SK-N-MC (cell line): Measurements from ENCODE around the gene ITGAE.

ENCODE experiments used
- DNase-seq: peaks from one replicate; pipeline ENCODE4 v3.0.0-alpha.2; 2011; ENCODE audit warnings: low read depth, low spot score
- H3K27ac ChIP-seq: fragments of 200-600 bp; sonication (generic); 2 replicates; pipeline ENCODE4 v1.5.1; 2016; ENCODE audit warnings: mixed run types
- H3K36me3 ChIP-seq: fragments of 200-600 bp; sonication (generic); 2 replicates; pipeline ENCODE4 v1.6.1; 2017; ENCODE audit warnings: antibody characterized with exemption, low read length, mixed read lengths; ENCODE audit not compliant: insufficient read depth
- H3K4me3 ChIP-seq: fragments of 200-600 bp; sonication (generic); 2 replicates; pipeline ENCODE4 v1.5.1; 2016
- H3K9ac ChIP-seq: fragments of 200-600 bp; sonication (generic); 2 replicates; pipeline ENCODE4 v1.8.0; 2017; ENCODE audit warnings: mixed run types, mixed read lengths; ENCODE audit not compliant: insufficient read length
- H3K9me3 ChIP-seq: fragments of 200-600 bp; sonication (generic); 2 replicates; pipeline ENCODE4 v1.6.1; 2017; ENCODE audit warnings: low read depth, mild to moderate bottlenecking, antibody characterized with exemption, low read length, moderate library complexity, mixed read lengths
- EZH2 ChIP-seq: fragments of 200-600 bp; sonication (generic); IDR thresholded peaks from one replicate; pipeline ENCODE4 v1.6.1; 2017; ENCODE audit warnings: antibody characterized with exemption
- FOXP2 ChIP-seq: optimal IDR thresholded peaks from 2 replicates; pipeline ENCODE3; 2011; ENCODE audit warnings: mild to moderate bottlenecking, moderate library complexity; ENCODE audit not compliant: insufficient read depth; ENCODE audit errors: extremely low read length, control extremely low read depth
- POLR2AphosphoS5 ChIP-seq: IDR thresholded peaks from 2 replicates; pipeline ENCODE4 v1.6.1; 2012; ENCODE audit warnings: mild to moderate bottlenecking, low read depth, low read length, borderline replicate concordance

The ITGAE gene

DNA sequence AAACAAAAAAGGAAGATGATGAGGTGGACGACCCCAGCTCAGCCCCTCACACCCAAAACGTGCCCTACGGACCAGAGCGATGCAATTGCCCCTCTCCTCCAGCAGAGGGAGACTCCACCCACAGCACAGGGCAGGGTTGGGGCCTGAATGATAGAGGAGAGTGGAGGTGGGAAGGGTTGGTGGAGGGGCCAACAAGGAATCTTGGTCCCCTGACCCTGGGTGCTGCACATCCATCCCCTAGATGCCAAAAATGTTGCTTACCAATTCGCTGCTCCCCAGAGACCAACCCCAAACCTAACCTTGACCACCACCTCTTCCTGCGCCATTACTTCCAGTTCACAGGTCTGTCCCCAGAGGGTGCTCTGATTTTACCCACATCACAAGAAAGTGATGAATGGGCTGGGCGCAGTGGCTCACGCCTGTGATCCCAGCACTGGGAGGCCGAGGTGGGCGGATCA is 117.9 kb downstream of the ITGAE start:
- Histone ChIP-seq H3K27ac (no peak overlapping the region), H3K36me3 (no peaks in the 10 kb centered on the region), H3K9me3 (no peaks in the 10 kb centered on the region), H3K9ac (no peak overlapping the region), H3K4me3 (no peak overlapping the region)
- no peak for TF ChIP-seq FOXP2
- TF ChIP-seq EZH2: no peak
- TF ChIP-seq POLR2AphosphoS5: no peak
- DNase-seq: no peak

DNA sequence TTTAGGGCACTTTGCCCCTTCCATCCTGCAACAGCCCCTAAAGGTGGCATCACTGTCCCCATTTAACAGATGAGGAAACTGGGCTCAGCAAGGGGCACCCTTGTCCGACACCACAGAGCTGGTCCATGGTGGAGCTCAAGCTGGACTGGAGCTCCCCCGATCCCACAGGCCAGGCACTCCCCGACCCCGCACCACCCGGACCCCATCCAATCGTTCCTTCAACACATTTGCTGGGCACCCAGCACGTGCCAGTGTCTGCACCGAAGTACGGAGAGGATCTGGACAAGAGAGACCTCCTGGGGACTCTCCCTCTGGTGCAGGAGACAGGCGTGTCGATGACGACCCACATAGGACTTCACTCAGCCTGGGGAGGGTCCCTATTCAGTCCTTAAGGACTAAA is 119.0 kb downstream of the ITGAE start:
- TF ChIP-seq EZH2 (no peak), POLR2AphosphoS5 (no peak), FOXP2 (no peak)
- no peaks in the 10 kb centered on the region for H3K36me3 ChIP-seq
- no peak for DNase-seq
- H3K9me3 ChIP-seq: no peaks in the 10 kb centered on the region
- no peak overlapping the region for H3K27ac ChIP-seq
- no peak overlapping the region for H3K4me3 ChIP-seq
- H3K9ac ChIP-seq: no peak overlapping the region

DNA sequence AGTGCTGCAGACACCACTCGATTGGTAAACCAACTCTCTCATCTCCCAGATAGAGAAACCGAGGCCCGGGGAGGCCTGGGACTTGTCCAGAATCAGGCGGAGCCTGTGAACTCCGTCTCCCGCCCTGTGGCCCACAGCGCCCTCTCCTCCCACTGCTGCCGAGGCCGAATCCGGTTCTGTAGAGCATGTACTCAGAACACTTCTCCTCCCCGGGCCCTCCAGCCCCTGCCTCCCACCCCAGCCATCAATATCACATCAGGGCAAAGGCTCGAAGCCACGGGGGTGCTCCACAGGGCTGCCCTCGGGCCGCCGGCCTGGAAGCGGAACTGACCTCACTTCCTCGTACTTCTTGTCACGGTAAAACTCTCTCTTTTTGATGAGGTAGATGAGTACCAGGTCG is 119.4 kb downstream of the ITGAE start:
- Histone ChIP-seq H3K9ac (no peak overlapping the region), H3K4me3 (no peak overlapping the region), H3K36me3 (no peaks in the 10 kb centered on the region), H3K27ac (no peak overlapping the region), H3K9me3 (no peaks in the 10 kb centered on the region)
- TF ChIP-seq POLR2AphosphoS5: no peak
- no peak for TF ChIP-seq EZH2
- no peak for TF ChIP-seq FOXP2
- DNase-seq: no peak

DNA sequence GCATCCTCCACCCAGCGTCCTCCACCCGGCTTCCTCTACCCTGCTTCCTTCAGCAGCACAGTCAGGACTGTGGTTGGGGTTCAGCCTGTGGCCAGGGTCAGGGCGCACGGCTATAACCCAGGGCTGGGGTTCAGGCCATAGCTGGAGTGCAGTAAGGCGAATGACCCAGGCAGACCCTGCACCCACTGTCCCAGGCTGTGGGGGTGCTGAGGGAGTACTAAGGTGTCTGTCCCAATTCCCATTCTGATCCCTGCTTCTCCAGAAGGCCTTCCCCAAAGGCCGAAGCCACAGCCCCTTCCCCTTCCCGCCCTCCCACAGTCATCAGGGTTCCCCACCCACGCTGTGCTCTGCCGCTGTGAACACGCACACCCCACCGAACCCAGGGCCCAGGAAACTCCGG is 119.9 kb downstream of the ITGAE start:
- no peaks in the 10 kb centered on the region for H3K36me3 ChIP-seq
- no peak overlapping the region for H3K9ac ChIP-seq
- no peaks in the 10 kb centered on the region for H3K9me3 ChIP-seq
- no peak for DNase-seq
- no peak overlapping the region for H3K4me3 ChIP-seq
- H3K27ac ChIP-seq: no peak overlapping the region
- no peak for TF ChIP-seq FOXP2
- TF ChIP-seq POLR2AphosphoS5: no peak
- no peak for TF ChIP-seq EZH2

DNA sequence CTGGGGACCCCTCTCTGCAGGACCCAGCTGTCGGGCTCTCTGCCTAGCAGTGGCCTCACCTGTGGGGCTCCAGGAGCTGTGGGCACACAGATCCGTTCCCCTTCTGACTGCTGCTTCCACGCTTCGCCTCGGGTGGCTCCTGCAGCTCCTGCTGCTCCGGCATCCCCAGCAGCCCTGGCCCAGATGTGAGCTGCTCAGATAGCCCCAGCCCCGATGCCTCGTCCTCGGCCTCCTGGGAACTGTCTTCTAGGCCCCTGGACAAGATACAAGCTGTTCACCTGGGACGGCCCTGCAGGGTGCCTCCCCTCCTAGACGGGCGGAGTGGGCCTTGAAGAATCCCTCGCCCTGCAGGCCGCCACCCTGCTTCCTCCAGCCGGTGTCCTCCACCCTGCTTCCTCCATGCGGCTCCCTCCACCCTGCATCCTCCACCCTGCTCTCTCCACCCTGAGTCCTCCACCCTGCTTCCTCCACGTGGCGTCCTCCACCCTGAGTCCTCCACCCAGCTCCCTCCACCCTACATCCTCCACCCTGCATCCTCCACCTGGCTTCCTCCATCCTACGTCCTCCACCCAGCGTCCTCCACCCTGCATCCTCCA is 121.4 kb downstream of the ITGAE start:
- DNase-seq: no peak
- Histone ChIP-seq H3K4me3 (no peak overlapping the region), H3K36me3 (no peaks in the 10 kb centered on the region), H3K9me3 (no peaks in the 10 kb centered on the region), H3K27ac (no peak overlapping the region), H3K9ac (no peak overlapping the region)
- TF ChIP-seq EZH2: no peak
- TF ChIP-seq POLR2AphosphoS5: no peak
- no peak for TF ChIP-seq FOXP2

DNA sequence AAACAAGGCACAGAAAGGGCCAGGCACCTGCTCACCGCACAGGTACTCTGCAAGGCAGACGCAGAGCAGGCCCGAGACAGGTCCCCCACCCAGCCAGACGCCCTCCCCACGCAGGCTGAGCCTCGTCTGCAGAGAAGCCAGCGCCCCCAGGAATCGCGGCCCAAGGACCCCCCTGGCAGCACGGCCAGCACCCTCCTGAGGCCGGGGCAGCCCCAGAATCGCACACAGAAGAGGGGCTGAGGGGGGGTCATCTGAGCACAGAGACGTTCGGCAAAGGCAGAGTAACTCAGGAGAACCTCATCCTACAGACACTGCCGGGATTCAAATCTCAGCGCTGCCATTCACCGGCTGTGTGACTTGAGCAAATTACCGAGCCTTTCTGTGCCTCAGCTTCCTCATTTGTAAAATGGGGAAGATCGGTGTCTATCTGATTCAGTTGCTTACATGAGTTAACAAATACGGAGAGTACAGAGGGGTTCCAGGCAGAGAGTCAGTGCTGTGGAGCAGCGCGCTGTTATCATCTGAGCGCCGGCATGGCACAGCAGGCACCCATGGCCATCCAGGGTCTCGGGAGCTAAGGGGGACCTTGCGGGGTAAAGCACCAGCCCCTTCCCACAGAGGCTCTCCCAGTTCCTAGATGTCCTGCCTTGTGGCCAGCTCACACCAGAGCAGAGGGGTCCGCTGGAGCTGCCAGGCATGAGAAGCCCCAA is 122.0 kb downstream of the ITGAE start:
- Histone ChIP-seq H3K9ac (no peak overlapping the region), H3K36me3 (no peaks in the 10 kb centered on the region), H3K4me3 (no peak overlapping the region), H3K9me3 (no peaks in the 10 kb centered on the region), H3K27ac (no peak overlapping the region)
- no peak for DNase-seq
- no peak for TF ChIP-seq POLR2AphosphoS5
- TF ChIP-seq EZH2: no peak
- TF ChIP-seq FOXP2: no peak

DNA sequence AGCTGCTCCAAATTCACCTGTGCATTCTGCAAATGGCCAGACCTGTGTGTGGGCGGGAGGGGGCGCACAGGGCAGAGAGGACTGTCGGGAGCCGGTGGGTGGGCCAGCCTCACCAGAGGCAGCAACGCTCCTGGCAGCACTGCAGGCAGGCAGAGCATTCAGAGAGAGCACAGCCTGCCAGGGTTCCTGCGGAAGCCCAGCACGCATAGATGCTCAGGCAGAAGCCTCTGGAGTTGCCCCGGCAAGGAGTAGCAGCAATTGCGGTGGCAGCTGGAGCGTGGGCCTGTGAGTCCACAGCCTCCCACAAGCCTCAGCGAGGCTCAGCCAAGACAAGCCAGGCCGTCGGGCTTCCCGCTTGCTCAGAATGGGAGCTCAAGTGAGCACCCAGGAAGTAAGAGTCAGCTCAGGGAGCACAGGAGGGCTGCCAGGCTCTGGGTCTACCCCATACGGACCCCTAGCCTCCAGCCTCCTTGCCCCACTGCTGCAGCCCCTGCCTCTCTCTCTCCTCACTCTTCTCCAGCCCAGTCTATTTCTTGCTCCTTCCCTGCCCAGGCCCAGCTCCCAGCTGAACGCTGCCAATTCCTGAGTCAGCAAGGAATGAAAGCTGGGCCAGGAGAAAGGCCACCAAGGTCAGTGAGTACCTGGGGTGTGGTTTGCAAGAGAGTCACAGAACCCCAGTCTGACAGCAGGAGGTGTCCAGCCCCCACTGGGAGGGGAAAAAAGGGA is 122.7 kb downstream of the ITGAE start:
- Histone ChIP-seq H3K36me3 (no peaks in the 10 kb centered on the region), H3K27ac (no peak overlapping the region), H3K9ac (no peak overlapping the region), H3K4me3 (no peak overlapping the region), H3K9me3 (no peaks in the 10 kb centered on the region)
- TF ChIP-seq POLR2AphosphoS5: no peak
- TF ChIP-seq FOXP2: no peak
- TF ChIP-seq EZH2: no peak
- DNase-seq: no peak

DNA sequence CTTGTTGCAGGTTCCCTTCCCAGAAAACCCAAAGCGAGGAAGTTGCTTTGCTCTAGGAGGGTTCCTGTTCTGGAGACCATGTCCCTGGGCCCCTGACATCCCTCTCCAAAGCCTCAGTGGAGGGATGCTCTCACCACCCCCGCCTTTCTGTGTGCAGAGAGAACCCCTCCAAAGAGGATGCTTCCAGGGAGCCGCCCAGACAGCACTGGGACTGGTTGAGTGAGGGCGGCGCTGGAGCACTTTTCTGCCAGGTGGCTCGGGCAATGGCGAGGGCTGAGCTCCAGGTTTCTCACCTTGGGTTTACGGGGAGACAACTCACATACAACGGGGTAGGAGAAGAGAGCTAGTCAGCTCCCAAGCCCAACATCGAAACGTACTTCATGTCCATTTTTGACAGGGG is 125.1 kb downstream of the ITGAE start:
- no peak overlapping the region for H3K27ac ChIP-seq
- no peak overlapping the region for H3K9ac ChIP-seq
- H3K4me3 ChIP-seq: no peak overlapping the region
- no peak for DNase-seq
- no peaks in the 10 kb centered on the region for H3K36me3 ChIP-seq
- H3K9me3 ChIP-seq: no peaks in the 10 kb centered on the region
- TF ChIP-seq FOXP2 (no peak), POLR2AphosphoS5 (no peak), EZH2 (no peak)
